GM20431 (cell line): ENCODE results near the gene NT5C.
"Not testable (repeated sequence)": the region's sequence is repeated elsewhere in the genome, so short reads cannot be mapped to it uniquely, and the experiment has no call there.

Source experiments
- in situ Hi-C: fragments of 300-500 bp; cut with MseI, MboI; formaldehyde crosslinking; loops from one replicate; pipeline ENCODE4 v1.15.0; 2020; ENCODE audit warnings: low sequenced_read_pairs; ENCODE audit not compliant: unreplicated experiment

The NT5C gene

DNA sequence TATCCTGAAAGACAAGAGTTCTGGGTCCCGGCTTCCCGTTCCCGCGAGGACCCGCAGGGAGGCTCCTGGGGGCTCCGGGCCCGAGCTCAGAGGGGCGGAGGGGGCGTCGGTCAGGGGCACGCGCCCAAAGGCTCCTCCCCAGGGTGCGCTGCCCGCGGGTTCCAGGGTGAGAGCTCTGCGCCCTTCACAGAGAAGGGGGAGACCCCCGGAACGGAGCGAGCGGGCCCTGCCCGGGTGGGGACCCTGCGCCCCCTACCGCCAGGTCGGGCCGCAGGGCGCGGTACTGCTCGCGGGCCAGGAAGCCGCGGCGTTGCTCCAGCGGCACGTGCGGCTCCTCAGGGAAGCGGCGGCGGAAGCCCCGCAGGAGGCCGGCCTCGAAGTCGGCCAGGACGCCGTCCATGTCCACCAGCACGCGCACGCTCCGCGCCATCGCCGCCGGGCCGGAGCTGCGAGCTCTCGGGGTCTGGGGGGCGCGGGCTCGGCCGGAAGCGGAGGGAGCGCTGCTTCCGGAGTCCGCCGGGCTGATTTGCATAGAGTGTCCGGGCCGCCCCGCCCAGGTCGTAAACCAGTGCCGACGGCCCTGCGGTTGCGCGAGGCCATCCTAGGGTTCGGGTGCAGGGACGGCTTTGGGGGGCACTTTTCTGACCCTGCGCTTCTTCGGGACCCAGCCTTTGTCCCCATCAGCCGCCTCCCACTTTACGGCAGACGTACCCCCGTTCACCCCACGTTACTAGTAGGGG lies at the start of gene NT5C:
Gene NT5C (minus strand): TSS at position 465 of the 740 bp plus-strand sequence. CDS start 35 bp downstream, at position 430.
- in situ Hi-C loops: no loop called here

DNA sequence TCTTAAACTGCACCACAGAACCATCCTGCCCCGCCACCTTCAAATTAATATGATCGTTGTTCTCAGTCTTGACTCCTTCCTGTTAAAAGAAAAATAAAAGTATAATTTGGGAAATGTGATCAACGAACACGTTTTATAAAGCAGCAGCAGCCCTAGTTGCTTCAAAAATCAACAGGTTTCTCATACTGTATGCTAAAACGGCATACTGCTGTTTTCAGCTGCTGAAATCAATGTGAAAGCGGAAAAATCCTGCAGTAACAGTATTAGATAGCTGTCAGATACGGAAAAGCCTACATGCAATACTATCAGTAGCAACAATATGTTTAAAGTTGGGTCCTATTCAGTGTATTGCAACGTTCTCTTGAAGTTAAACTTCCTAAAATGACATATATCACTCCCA lies 49.6 kb upstream of the NT5C start:
- in situ Hi-C loops: no loop called here

DNA sequence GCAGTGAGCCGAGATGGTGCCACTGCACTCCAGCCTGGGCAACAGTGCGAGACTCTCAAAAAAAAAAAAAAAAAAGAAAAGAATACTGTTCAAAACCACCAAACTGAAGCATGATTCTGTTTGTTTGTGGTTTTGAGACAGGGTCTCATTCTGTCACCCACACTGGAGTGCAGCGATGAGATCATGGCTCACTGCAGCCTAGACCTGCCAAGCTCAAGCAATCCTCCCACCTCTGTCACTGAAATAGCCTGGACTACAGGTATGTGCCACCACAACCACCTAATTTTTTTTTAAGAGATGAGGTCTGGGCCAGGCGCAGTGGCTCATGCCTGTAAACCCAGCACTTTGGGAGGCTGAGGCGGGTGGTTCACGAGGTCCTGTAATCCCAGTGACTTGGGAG lies 46.9 kb upstream of the NT5C start:
- in situ Hi-C loops: no loop called here

DNA sequence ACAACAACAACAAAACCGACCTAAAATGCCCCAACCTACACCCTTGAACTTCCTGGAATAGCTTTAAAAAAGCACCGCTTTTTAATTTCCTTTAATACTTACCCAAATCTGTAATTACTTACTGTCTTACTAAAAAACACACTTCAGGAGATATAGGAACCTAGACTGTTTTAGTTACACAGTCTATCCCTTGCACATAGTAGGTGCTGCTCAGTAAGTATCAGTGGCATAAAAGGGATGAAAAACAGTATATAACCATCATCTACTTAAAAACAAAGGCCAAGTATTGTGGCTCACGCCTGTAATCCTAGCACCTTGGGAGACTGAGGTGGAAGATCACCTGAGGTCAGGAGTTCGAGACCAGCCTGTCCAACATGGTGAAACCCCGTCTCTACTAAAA lies 45.1 kb upstream of the NT5C start:
- in situ Hi-C loops: no loop called here

DNA sequence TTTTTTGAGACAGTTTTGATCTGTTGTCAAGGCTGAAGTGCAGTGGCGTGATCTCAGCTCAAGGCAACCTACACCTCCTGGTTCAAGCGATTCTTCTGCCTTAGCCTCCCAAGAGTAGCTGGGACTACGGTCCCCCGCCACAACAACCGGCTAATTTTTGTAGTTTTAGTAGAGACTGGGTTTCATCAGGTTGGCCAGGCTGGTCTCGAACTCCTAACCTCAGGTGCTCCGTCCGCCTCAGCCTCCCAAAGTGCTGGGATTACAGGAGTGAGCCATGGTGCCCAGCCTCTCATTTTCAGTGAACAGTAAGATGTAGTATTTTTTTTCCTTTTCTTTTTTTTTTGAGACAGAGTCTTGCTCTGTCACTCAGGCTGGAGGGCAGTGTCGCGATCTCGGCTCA lies 43.5 kb upstream of the NT5C start:
- in situ Hi-C loops: no loop called here

DNA sequence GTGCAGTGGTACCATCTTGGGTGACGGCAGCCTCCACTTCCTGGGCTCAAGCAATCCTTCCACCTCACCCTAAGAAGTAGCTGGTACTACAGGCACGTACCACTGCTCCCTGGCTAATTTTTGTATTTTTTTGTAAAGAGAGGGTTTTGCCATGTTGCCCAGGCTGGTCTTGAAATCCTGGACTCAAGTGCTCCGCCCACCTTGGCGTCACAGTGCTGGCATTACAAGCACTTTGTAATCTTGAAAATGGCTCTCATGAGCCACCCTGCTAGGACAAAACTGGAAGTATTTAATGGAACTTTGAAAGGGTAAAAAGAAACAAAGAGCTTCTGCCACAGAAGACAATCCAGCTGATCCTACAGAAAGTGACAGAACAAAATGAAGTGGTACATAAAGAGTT lies 42.0 kb upstream of the NT5C start:
- in situ Hi-C loops: no loop called here

DNA sequence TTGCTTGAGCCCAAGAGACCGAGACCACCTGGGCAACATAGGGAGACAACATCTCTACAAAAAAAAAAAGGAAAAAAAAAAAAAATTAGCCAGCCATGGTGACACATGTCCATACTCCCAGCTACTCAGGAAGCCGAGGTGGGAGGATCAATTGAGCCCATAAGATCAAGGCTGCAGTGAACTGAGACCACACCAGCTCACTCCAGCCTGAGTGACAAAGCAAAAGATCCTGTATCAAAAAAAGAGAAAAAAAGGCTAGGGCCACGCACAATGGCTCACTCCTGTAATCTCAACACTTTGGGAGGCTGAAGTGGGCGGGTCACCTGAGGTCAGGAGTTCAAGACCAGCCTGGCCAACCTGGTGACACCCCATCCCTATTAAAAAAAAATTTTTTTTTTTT lies 37.5 kb upstream of the NT5C start:
- in situ Hi-C loops: no loop called here

DNA sequence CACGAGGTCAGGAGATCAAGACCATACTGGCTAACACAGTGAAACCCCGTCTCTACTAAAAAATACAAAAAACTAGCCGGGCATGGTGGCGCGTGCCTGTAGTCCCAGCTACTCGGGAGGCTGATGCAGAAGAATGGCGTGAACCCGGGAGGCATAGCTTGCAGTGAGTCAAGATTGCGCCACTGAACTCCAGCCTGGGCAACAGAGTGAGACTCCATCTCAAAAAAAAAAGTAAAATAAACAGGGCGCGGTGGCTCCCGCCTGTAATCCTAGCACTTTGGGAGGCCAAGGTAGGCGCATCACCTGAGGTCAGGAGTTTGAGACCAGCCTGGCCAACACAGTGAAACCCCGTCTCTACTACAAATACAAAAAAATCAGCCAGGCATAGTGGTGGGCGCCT lies 33.1 kb upstream of the NT5C start:
- in situ Hi-C loops: not testable (repeated sequence)

DNA sequence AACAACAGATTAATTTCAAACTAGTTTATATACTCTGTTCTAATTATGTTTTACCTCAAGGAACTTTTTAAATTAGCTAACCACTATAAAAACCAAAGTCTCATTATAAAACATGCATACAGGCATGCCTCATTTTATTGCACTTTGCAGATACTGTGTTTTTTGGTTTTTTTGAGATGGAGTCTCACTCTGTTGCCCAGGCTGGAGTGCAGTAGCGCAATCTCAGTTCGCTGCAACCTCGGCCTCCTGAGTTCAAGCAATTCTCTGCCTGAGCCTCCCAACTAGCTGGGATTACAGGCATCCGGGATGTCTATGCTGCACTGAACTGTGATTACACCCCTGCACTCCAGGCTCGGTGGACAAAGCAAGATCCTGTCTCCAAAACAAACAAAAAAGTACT lies 31.5 kb upstream of the NT5C start:
- in situ Hi-C loops: no loop called here

DNA sequence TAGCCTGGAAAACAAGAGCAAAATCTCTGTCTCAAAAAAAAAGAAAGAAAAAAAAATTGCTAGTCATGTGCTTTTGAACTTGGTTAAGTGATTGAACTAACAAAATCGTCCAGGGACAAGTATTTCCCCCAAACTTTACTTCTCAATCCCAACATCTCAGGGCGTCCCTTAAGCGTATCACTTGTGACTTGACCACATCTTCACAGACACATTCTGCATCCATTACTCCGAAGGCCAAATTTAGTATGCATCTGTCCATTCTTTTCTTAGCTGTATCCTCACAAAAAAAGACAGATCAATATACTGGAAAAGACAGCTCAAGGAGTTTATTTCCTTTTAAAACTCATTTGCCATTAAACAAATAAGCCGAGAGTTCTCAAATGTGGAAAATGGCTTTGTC lies 28.7 kb upstream of the NT5C start:
- in situ Hi-C loops: no loop called here

DNA sequence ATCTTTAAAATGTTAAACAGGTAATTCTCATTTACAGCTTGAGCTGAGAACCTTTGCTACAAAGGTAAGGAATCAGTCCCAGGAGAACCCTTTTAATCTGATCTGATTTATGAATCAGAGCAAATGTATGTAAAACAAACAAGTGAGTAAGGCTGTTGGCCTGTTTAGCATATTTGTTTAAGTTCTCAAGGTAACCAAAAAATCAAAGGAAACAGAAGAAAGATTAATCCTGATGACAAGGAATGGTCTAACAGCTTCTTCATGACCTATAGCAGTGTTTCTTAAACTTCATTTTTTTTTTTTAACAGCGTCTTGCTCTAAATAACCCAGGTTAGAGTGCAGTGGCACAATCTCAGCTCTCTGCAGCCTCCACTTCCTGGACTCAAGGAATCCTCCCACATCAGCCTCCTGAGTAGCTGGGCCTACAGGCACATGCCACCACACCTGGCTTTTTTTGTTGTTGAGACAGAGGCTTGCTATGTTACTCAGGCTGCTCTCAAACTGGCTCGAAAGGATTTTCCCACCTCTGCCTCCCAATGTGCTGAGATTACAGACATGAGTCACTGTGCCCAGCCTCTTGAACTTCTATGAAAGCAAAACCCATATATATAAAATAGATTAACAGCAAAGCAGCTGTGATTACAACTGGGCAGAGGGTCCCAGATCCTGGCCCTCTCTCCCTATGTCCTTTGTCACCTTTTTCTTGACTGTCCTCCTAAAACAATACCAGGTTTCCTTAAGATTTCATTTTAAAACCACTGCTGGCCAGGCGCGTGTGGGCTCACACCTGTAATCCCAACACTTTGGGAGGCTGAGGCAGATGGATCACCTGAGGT lies 27.9 kb upstream of the NT5C start:
- in situ Hi-C loops: no loop called here

DNA sequence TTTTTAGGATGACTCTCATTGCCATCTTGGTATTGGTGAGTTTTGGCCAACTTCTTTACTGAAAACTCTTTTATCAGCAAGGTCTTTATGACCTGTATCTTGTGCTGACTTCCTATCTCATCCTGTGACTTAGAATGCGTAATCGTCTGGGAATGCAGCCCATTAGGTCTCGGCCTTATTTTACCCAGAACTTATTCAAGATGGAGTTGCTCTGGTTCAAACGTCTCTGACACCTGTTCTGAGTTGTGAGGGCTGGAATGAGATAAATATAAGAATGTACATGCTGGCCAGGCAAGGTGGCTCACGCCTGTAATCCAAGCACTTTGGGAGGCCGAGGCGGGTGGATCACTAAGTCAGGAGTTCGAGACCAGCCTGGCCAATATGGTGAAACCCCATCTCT lies 26.9 kb upstream of the NT5C start:
- in situ Hi-C loops: not testable (repeated sequence)

DNA sequence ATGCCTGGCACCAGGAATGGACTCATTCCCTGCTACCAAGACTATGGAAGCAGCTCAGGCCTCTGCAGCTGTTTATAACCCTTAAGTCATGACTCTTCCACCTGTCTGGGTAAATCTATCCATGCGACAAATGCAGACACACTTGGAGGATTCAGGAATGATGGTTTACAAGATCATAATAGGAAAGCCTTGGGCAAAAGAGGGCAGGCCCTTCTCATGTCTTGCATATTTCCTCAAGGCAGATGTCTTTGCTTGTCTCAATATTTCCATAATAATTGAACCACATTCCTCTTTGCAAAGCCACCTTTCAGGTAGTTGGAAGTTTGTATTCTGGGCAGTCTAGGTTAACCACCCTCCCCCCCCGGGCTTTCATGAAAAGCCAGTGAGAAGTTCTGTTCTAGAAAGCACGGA lies 23.7 kb upstream of the NT5C start:
- in situ Hi-C loops: no loop called here

DNA sequence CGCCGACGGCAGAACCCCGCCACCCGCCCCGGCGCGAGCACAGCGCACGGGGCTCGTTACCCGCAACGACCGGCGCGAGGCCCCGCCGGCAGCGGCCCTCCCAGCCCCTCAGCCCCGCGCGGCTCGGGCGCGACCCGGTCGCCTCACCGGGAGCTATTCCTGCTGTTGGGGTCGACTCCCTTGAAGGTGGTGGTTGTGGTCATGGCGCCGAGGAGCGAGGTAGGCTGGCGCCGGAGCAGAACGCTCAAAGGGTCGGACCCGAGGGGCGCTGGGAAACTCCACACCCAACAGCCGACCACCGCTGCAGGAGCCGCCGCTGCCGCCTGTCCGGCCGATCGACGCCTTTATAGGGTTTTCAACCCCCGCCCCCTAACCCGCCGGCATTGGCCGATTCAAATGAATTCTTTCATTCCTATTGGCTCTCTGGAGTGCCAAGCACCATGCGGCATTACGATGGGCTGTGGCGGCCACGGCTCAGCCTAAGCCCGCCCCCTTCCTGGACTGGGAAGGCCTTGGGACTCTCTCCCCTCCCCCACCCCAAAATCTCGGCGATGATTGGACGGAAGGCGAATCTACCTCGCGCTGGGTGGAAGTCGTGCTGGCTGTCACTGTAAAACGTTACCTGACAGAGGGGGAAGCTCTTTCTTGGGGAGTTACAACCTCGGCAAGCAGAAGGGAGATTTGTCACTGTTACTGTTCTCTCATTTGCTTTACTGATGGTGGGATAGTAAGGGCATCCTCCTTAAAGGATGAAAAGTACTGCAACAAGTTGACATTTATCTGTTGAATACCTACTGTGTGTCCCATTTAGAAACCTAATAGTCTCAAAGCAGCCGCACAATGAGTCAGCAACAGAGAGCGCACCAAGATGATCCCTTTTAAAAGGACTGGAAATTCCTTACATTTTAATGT lies 22.9 kb upstream of the NT5C start, which contains the start of gene JPT1:
Gene JPT1 (minus strand): TSS at position 318 of the 912 bp plus-strand sequence. CDS start 115 bp downstream, at position 203.
- in situ Hi-C loops: no loop called here

DNA sequence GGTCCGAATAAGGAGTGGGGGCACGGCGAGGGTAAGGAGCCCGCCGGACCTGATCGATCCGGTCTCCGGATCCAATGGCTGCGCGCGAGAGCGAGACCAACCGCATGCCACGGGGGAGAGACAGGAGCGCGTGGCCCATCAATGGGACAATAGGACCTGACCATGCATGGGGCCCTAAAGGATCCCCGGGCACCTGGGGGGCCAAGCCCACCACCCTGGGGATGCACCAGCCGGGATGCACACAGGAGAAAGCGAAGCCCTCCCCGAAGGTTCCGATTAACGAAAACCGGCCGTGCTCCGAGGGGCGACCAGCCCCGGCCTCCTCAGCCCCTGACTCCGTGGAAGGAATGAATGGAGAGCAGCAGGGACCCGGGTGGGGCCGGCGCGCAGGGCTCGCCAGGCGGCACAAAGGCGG lies 22.2 kb upstream of the NT5C start:
- in situ Hi-C loops: no loop called here

DNA sequence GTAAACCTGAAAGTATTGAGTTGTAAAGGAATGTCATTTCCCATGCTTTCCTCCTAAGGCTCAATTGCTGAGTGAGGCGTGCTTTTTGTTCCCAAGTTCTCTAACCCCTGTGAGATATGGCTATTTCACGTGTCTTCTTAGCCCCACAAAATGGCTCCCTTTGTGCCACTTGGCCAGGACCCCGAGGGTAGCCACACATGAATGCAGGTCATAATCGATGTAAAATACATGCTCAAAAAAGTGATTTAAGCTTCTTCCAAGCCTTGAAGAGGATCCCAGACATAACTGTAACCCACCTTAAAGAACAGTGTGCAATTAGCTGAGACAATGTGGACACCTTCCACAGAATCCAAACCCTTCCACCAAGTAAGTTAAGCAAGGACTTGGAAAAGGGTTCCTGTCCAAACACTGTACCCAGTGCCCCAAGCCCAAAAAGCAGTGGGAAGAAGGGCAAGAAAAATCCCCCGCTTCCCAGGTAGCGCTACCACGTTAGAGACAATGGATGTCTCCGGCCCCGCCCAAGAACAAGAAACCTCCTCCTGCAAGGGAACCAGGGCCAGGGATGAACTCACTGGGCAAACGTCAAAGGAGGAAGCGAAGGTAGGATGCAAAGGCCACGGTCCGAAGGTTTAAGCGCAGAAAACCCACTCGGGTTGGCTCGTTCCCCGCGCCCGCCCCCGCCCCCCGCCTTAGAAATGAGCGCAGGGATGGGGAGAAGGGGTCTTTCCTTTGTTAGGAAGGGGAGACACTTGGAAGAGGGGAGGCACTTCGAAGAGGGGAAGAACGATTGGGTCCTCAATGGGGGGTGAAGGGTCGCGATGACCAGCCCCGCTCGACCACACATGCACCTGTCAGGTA lies 21.6 kb upstream of the NT5C start:
- in situ Hi-C loops: no loop called here

DNA sequence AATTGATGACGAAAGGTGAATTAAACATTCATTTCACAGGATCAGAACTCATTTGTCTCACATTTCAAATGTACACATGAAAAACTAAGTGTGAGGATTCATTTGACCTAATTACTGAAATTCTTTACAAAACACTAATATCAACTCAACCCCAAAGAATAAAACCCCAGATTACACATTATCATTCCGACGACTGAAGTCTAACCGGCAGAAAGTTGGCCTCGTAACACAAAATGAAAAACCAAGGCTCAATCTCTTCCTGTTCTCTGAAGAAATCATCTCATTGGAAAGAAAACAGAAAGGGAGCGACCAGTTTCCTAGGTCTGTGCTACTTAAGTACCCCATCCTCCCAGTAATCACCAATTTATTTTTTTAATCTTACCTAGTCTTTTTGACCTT lies 21.0 kb upstream of the NT5C start:
- in situ Hi-C loops: no loop called here

DNA sequence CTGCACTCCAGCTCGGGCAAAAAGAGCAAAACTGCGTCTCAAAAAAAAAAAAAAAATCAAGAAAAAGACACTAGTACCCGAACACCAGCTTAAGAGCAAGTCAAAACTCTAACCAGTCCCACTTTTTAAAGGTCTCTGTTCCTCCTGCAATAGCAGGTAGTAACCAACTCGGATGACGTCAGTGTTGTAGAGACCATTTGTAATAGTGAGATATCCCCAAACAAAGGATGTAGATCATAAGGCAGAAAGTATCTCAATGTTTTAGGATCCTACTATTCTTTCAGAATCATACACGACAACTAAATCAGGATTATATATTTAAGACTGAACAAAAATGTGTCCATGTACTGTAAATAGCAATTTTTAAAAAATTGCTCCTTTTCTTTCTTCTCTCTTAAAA lies 20.4 kb upstream of the NT5C start:
- in situ Hi-C loops: no loop called here

DNA sequence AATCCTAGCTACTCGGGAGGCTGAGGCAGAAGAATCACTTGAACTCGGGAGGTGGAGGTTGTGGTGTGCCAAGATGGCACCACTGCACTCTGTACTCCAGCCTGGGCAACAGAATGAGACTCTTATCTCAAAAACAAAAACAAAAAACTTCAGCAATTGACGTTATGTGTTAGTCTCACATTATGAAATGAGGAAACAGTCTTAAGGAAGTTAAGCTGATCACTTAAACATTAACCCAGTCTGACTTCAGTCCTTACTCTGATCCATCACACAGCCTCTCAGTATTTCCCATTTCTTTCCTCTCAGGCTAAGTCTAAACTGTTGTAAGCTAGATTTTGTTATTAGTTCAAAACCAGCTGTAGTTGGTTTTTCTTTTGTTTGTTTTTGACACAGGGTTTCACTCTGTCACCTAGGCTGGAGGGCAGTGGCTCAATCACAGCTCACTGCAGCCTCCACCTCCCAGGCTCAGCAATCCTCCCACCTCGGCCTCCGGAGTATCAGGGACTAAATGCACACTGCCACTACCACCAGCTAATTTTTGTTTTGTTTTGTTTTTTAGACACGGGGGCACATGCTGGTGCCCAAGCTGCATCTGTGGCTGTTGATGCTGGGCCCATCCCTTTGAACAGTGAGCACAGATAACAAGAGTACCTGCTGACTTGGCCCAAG lies 16.5 kb upstream of the NT5C start:
- in situ Hi-C loops: no loop called here
